ENCODE measurements around the gene PNRC2. TPM values are rescaled to one million over a fixed set of nuclear protein-coding genes. Genes with fewer than 3 reads are reported as not detected.

Gene PNRC2
- 100 to 1,000 TPM; 152 to 189 (median 174) TPM for polyA plus RNA-seq (ENCODE audit: low read depth in 6 of 6)

GRCh38 chr1:23959461-23960290, at the start of gene PNRC2:
Gene PNRC2, plus strand, starts transcription at chr1:23959828. Its CDS starts 1,630 bp downstream, at chr1:23961458.
- peaks cover 31 to 71% (median 52%) of the 10 kb centered on the region in 3 donors for H3K4me1 Mint-ChIP-seq
- H3K27ac Mint-ChIP-seq: peak within 1 kb of the TSS; percentile 97 to 100 (median 100)
- no peaks in the 10 kb centered on the region for H3K27me3 Mint-ChIP-seq
- H3K9me3 Mint-ChIP-seq: no peaks in the 10 kb centered on the region
- ATAC-seq (ENCODE audit: low read depth in 2 of 2): peak; percentile 78
- peak; percentile 97 for DNase-seq
- peaks cover 10 to 13% of the 10 kb centered on the region in 2 donors for H3K36me3 Mint-ChIP-seq
- H3K4me3 Mint-ChIP-seq: peak within 1 kb of the TSS; percentile 94 to 100 (median 100)

- H3K27me3 Mint-ChIP-seq: no peaks in the 10 kb centered on the region
- H3K4me1 Mint-ChIP-seq: peaks cover 72 to 94% (median 90%) of the 10 kb centered on the region in 3 donors
- peaks cover 17 to 20% of the 10 kb centered on the region in 2 donors for H3K36me3 Mint-ChIP-seq
- H3K4me3 Mint-ChIP-seq: peak overlapping the region; percentile 96 to 100 (median 98)
- ATAC-seq (ENCODE audit: low read depth in 2 of 2): peak; percentile 13
- H3K9me3 Mint-ChIP-seq: no peaks in the 10 kb centered on the region
- DNase-seq: peak; percentile 60
- H3K27ac Mint-ChIP-seq: peak overlapping the region; percentile 93 to 99 (median 97)
These were observed 49.5 kb upstream of the PNRC2 start for GRCh38 chr1:23910144-23910543.

- Mint-ChIP-seq H3K4me3 (peak overlapping the region; percentile 96 to 100 (median 98)), H3K36me3 (peaks cover 16 to 17% of the 10 kb centered on the region in 2 donors), H3K27me3 (no peaks in the 10 kb centered on the region), H3K4me1 (peaks cover 69 to 94% (median 90%) of the 10 kb centered on the region in 3 donors), H3K27ac (peak overlapping the region; percentile 93 to 99 (median 97)), H3K9me3 (no peaks in the 10 kb centered on the region)
- ATAC-seq (ENCODE audit: low read depth in 2 of 2) (peak; percentile 33 to 38), DNase-seq (peak; percentile 64)
These were observed 48.9 kb upstream of the PNRC2 start for GRCh38 chr1:23910553-23911246.

GRCh38 chr1:23911921-23912320, 47.7 kb upstream of the PNRC2 start:
- Mint-ChIP-seq H3K27ac (peak overlapping the region; percentile 96 to 99 (median 96)), H3K36me3 (peaks cover 16 to 17% of the 10 kb centered on the region in 2 donors), H3K4me1 (peaks cover 68 to 94% (median 90%) of the 10 kb centered on the region in 3 donors), H3K9me3 (no peaks in the 10 kb centered on the region), H3K4me3 (peak overlapping the region; percentile 96 to 100 (median 98)), H3K27me3 (no peaks in the 10 kb centered on the region)
- no peak for DNase-seq
- no peak for ATAC-seq (ENCODE audit: low read depth in 2 of 2)

- ATAC-seq (ENCODE audit: low read depth in 2 of 2): peak; percentile 69 to 70
- DNase-seq: peak; percentile 84
- no peaks in the 10 kb centered on the region for H3K9me3 Mint-ChIP-seq
- no peaks in the 10 kb centered on the region for H3K27me3 Mint-ChIP-seq
- H3K4me3 Mint-ChIP-seq: peak within 1 kb of the TSS; percentile 96 to 100 (median 98)
- peak within 1 kb of the TSS; percentile 96 to 99 (median 96) for H3K27ac Mint-ChIP-seq
- peaks cover 67 to 84% (median 83%) of the 10 kb centered on the region in 3 donors for H3K4me1 Mint-ChIP-seq
- peaks cover 16 to 17% of the 10 kb centered on the region in 2 donors for H3K36me3 Mint-ChIP-seq
These were observed 46.3 kb upstream of the PNRC2 start, which contains the start of gene CNR2 for GRCh38 chr1:23913212-23913880. Gene CNR2, minus strand, starts transcription at chr1:23913362. Its CDS starts 37,745 bp downstream, at chr1:23875617.

GRCh38 chr1:23914921-23915320, 44.7 kb upstream of the PNRC2 start:
- H3K4me1 Mint-ChIP-seq: peaks cover 56 to 77% (median 73%) of the 10 kb centered on the region in 3 donors
- peaks cover 15 to 17% of the 10 kb centered on the region in 2 donors for H3K36me3 Mint-ChIP-seq
- no peaks in the 10 kb centered on the region for H3K27me3 Mint-ChIP-seq
- ATAC-seq (ENCODE audit: low read depth in 2 of 2) (no peak), DNase-seq (no peak)
- no peaks in the 10 kb centered on the region for H3K9me3 Mint-ChIP-seq
- H3K4me3 Mint-ChIP-seq: peak overlapping the region in 6 of 8 donors; percentile 9 to 66 (median 52)
- H3K27ac Mint-ChIP-seq: peak overlapping the region; percentile 49 to 96 (median 93)

GRCh38 chr1:23915466-23915865, 44.2 kb upstream of the PNRC2 start:
- H3K27ac Mint-ChIP-seq: peak overlapping the region in 5 of 6 donors; percentile 61 to 97 (median 94)
- no peaks in the 10 kb centered on the region for H3K9me3 Mint-ChIP-seq

GRCh38 chr1:23916209-23917131, 43.2 kb upstream of the PNRC2 start:
- ATAC-seq (ENCODE audit: low read depth in 2 of 2) (peak; percentile 60 to 68), DNase-seq (peak; percentile 76)
- Mint-ChIP-seq H3K4me3 (peak overlapping the region; percentile 8 to 88 (median 70)), H3K9me3 (no peaks in the 10 kb centered on the region), H3K36me3 (peaks cover 5 to 11% of the 10 kb centered on the region in 2 donors), H3K27ac (peak overlapping the region; percentile 70 to 97 (median 94)), H3K27me3 (no peaks in the 10 kb centered on the region), H3K4me1 (peaks cover 48 to 71% (median 60%) of the 10 kb centered on the region in 3 donors)

More at GRCh38 chr1:23915466-23915865, 44.2 kb upstream of the PNRC2 start:
- Mint-ChIP-seq H3K4me1 (peaks cover 54 to 77% (median 70%) of the 10 kb centered on the region in 3 donors), H3K36me3 (peaks cover 10 to 17% of the 10 kb centered on the region in 2 donors), H3K27me3 (no peaks in the 10 kb centered on the region), H3K4me3 (peak overlapping the region in 4 of 8 donors; percentile 42 to 69 (median 64))
- DNase-seq: no peak
- ATAC-seq (ENCODE audit: low read depth in 2 of 2): no peak

GRCh38 chr1:23922321-23922943, 37.2 kb upstream of the PNRC2 start:
- DNase-seq (no peak), ATAC-seq (ENCODE audit: low read depth in 2 of 2) (no peak)
- Mint-ChIP-seq H3K9me3 (no peaks in the 10 kb centered on the region), H3K4me3 (no peak overlapping the region), H3K4me1 (peaks cover 9 to 22% (median 9%) of the 10 kb centered on the region in 3 donors), H3K36me3 (no peaks in the 10 kb centered on the region), H3K27ac (no peak overlapping the region), H3K27me3 (no peaks in the 10 kb centered on the region)

GRCh38 chr1:23923592-23924499, 35.8 kb upstream of the PNRC2 start:
- H3K27ac Mint-ChIP-seq: peak overlapping the region in 1 of 6 donors; percentile 76
- DNase-seq (no peak), ATAC-seq (ENCODE audit: low read depth in 2 of 2) (no peak)
- peaks cover 9 to 19% (median 14%) of the 10 kb centered on the region in 3 donors for H3K4me1 Mint-ChIP-seq
- H3K27me3 Mint-ChIP-seq: no peaks in the 10 kb centered on the region
- no peaks in the 10 kb centered on the region for H3K9me3 Mint-ChIP-seq
- no peak overlapping the region for H3K4me3 Mint-ChIP-seq
- no peaks in the 10 kb centered on the region for H3K36me3 Mint-ChIP-seq

GRCh38 chr1:23924601-23925000, 35.0 kb upstream of the PNRC2 start:
- Mint-ChIP-seq H3K4me1 (peaks cover 9 to 22% (median 16%) of the 10 kb centered on the region in 3 donors), H3K4me3 (no peak overlapping the region), H3K27ac (peak overlapping the region in 2 of 6 donors; percentile 3 to 39), H3K36me3 (no peaks in the 10 kb centered on the region), H3K27me3 (no peaks in the 10 kb centered on the region), H3K9me3 (no peaks in the 10 kb centered on the region)
- no peak for ATAC-seq (ENCODE audit: low read depth in 2 of 2)
- no peak for DNase-seq
